T-helper 2 cell treated with Interferon-gamma antibody and Interleukin-4, amounts not matched to agents 100 ng/mL and 5 ng/mL, for 36 hours (primary cell): ENCODE results near the gene KRT34. TPM values are rescaled to one million over a fixed set of nuclear protein-coding genes. Genes with fewer than 3 reads are reported as not detected.
"Not testable (repeated sequence)": the region's sequence is repeated elsewhere in the genome, so short reads cannot be mapped to it uniquely, and the experiment has no call there.

Experiments
- intact Hi-C: fragments of 100-400 bp; cut with micrococcal nuclease; formaldehyde crosslinking; loops from one replicate; pipeline ENCODE4 v1.15.1; 2023
- total RNA-seq: library from RNA; stranded (reverse); gene quantifications from 2 replicates; pipeline ENCODE4 v1.2.3, GENCODE V29; 2022

KRT34 gene
- not detected in 2 replicates for total RNA-seq

DNA sequence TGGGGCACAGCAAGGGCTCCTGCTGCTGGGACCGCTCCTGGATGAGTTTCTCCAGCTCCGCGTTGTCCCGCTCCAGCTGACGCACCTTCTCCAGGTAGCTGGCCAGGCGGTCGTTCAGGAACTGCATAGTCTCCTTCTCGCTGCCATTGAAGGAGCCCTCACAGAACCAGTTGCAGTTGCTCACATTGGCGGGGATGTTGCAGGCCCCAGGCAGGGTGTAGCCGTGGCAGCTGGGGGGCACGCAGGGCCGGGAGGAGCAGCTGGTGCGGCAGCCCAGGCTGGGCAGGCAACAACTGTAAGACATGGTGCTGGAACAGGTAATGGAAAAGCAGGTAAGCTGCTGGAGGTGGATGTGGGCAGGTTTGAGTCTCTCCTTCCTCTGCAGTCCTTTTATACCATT, at the start of gene KRT34:
Gene KRT34, minus strand, starts transcription at position 364 of the 400 bp plus-strand sequence. Its CDS starts 60 bp downstream, at position 304.
- intact Hi-C loops, result not testable (repeated sequence)

DNA sequence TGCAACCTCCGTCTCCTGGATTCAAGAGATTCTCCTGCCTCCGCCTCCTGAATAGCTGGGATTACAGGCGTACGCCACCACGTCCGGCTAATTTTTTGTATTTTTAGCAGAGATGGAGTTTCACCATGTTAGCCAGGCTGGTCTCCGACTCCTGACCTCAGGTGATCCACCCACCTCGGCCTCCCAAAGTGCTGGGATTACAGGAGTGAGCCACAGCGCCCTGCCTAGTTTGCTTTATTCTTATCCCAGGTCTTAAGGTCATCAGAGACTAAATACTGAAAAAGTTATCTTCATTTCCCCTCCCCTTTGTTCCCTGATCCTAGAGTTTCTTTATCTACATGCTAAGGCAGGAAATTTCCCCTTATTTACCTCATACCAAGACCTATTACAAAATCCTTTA, 48.3 kb upstream of the KRT34 start:
- intact Hi-C loops, result not testable (repeated sequence)

DNA sequence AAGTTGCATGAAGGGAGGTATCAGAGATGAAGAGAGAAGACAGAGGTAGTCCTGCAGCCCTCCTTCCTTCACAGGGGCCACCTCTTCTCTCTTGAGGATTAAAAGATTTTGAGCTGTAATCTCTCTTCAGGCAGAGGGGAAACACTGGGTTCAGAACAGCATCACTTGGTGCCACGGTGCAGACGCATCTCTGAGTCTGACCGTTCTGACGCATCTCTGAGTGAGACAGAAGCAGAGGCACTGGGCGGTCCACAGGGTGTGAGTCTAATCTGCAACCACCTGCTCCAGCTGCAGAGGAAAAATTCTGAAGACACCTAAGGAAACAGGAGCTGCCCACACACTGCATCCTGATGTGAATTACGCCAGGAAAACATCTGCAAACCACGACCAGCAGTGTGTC, 47.6 kb upstream of the KRT34 start:
- intact Hi-C loops, result no loop called here

DNA sequence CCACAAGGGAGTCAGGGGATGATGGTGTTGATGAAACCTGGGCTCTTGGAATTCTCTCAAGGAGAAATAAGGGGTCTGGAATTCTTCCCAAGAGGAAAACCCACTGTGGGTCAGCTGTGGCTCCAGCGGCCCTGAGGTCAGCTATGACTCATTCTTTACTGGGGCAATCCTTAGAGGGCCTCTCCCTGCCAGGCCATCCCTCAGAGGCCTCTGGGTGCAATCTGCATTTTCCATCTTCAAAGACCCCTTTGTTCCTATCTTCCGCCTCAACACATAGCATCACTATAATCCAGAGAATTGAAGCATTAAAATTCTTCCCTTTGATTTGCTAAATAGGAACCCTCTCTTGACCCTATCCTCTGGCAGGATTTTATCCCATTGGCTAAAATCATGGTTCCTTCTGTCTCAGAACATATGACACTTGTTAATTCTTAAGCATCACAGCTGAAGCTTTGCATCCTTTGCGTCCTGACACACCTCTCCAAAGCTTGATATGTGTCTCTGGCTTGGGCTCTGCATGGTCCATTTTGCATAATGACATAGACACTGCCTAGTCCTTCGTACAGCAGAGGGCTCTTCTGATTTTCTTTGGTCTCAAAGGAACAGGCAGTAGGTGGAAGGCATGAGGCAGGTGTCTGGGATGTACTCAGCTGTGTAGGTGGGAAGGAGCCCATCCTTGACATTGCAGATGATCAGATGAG, 46.6 kb upstream of the KRT34 start:
- intact Hi-C loops, result no loop called here

DNA sequence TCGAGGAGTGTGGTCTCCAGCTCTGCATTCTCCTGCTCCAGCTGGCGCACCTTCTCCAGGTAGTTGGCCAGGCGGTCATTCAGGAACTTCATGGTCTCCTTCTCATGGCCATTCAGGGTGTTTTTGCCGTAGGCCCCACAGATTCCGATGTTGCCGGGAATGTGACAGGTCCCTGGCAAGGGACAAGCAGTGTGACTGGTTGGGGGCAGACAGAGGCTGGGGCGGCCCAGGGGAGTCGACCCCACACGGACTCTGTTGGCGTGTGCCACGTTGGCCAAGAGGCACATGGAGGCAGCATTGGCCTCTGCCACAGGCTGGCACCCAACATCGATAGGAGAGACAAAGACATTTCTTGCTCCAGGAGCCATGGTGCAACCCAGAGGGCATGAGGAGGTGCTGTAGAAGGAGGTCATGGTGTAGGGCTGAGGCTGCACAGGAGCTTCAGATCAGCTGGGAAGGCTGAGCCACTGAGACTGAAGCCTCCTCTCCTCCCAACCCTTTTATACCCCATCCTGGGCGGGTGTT, 42.1 kb upstream of the KRT34 start, which contains the start of gene KRT37:
Gene KRT37, minus strand, starts transcription at position 475 of the 525 bp plus-strand sequence. Its CDS starts 62 bp downstream, at position 413.
- intact Hi-C loops, result no loop called here

DNA sequence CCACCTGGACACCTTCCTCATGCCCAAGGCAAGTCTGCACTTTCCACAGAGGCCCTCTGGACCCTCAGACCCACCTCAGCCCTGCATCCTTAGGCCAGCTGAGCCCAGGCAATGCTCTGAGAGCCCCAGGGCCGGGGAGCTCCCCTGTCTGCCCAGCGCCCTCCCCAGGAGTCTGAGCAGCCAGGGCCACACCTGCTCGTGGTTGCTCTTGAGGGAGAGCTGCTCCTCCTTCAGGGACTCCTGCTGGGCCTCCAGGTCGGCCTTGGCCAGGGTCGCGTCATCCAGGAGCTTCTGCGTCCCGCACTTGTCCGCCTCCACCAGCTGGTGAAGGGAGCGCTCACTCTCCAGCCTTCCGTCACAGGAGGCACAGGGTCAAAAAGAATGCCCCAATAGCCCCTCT, 40.5 kb upstream of the KRT34 start:
- intact Hi-C loops, result not testable (repeated sequence)

DNA sequence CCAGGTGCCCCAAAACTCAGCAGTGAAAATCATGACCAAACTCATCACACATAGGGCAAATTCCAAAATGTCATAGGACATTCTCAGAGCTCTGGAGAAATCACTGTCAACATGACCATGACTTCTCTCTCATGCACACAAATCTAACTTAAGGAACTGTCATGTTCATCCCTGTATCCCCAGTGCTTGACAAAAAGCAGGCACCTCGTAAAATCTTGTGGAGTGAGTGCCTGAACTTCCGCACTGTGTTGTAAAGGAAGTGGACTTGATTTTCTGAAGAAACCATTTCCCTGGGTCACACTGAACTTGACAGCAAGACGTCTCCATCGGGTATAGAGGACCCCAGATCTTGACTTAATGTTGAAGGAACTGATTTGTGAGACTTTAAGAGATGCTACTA, 39.5 kb upstream of the KRT34 start:
- intact Hi-C loops, result no loop called here

DNA sequence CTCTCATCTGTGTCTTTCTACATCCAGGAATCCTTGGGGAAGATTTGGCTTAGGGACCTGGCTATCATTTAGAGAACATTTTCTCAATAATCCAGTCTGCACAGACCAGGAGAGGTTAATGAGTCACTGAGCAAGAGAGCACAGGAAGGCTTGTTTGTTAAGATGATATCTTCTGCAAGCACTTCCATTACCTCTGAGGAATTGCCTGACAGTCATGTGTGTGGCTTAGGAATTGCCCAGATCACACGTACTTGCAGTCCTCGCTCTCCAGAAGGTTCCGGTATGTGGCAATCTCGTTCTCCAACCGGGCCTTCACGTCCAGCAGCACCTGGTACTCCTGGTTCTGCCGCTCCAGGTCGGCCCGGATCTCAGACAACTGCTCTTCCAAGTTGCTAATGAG, 39.0 kb upstream of the KRT34 start:
- intact Hi-C loops, result no loop called here

DNA sequence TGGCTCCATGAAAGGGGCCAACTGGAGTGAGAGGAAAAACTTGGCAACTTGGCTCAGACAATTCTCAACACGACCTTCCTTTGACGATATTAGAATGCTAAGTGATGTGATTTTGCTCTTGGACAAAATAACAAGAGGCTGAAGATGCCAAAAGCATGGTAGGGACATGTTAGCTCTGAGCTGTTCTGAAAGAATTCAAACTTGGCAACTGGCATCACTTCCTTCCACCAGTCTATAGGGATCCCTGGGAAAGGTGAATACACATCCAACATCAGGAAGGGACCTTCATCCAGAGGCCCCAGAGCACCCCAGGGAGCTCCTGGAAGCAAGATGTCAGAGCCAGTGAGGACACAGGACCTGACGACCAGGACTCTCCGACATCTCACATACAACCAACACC, 38.0 kb upstream of the KRT34 start:
- intact Hi-C loops, result no loop called here

DNA sequence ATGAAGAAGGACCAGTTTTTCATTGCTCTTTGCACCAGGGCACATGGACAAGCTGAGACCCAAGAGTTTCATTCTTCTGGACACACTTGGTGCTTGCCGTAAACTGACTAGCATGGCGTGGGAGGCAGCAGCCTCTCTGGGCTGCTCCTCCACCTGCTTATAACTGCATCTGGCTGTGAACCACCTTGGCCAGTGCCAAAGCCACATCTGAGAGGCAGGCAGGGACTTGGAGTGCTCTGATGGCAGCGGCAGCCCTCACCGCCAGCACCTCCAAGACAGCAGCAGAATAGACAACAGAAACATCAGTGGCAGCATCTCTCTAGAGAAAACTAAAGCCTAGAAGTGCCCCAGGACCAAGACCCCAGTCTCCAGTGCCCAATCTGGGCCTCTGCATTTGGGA, 37.6 kb upstream of the KRT34 start:
- intact Hi-C loops, result no loop called here

DNA sequence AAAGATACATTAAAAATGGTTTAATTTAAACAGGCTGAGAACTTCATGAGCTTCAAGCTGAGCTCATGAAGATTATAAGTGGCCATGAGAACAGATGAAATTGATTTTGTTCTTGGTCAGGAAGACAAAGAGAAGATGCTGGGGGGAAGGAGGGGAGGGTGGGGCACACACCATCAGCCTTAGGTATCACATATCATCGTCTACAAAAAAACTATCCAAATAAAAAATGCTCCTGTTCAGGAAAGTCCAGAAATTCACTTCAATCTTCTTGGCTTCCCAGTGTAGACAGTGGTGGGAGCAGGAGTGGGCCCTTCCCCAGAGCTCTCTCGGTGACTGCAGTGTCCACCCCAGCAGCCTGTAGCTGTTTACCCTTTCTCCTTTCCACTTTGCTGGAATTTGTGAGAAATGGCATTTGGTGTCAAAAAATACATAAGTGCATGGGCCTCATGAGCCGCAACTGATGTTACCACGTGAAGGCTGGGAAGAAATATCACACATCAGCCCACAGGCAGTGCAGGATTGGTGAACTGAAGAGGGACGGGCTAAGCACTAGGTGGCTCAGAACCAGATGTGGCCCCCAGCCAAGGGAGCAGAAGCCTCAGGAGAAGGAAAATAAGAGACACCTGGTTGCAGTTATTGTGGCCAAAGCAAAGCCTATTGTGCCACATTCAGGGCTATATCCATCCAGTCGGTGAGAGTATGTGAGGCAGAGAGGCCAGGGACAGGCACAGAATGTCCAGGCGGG, 36.2 kb upstream of the KRT34 start:
- intact Hi-C loops, result no loop called here

DNA sequence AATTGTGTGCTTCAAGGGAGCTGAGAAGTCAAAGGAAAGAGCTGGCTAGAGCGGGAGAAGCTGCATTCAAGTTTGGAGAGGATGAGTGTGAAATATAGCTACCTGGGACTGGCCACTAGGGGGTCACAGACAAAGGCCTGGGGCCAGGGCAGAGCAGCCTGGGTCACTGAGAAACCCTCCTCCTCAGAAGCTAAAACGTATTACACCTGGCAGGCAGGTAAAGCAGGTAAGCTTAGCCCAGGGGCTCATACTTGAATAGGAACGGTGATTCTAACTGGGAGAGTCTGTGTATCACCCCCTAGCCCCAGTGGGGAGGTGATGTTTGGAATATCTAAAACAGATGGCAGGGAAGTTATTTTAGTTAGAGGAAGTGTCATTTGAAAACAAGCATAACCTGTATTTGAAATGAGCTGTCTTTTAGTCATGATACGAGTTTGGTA, 35.5 kb upstream of the KRT34 start:
- intact Hi-C loops, result no loop called here

DNA sequence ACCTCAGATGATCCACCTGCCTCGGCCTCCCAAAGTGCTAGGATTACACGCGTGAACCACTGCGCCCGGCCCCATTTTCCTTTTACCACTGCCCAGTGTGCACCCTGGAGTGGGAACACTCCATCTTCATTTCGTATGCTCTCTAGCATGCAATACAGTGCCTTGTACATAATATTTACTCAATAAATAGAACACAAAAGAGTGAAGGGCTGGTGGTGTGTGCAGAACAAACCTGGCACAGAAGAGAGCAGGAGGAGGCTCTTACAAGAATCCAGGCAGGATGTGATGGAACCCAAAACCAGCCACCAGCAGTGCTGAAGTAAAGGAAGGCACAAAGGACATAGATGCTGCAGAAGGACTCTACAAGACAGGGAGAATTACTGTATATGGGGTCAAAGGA, 35.0 kb upstream of the KRT34 start:
- intact Hi-C loops, result no loop called here

DNA sequence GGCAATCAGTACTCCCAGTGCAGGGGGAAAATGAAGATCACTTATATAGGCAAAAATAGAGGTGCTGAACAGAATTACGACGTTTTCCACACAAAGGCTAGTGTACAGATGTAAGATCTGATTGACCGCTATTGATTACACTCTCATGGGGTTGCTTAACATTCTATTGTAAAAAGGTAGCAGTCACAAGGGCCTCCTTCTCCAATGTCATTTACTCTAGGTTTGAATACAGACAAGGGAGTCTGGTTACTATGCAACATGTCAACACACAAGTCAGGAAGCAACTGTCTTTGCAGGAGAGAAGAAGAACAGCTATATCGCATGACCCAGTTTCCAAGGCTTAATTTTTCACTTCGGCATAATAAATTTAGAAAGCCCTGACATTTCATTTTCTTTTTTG, 34.4 kb upstream of the KRT34 start:
- intact Hi-C loops, result no loop called here

DNA sequence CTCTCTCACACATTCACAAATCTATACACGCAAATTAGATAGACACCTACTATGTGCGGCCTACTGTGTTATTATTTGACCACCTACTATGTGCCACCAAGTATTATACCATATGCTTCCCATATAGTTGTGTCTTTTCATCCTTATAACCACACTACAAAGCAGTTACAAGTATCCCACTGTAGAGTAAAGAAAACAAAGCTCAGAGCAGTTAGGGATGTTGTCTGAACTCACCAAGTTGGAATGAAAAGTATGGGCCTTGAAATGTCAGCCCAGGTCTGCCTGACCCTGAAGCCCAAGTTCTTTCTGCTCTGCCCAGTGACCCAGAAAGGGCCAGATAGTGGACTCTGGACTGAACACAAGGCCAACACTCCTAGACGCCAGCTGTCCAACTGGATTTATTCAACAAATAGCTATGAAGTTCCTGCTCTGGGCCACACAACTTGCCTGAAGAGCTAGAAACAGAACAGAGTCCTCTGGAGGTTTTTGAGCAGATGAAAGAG, 33.8 kb upstream of the KRT34 start:
- intact Hi-C loops, result no loop called here

DNA sequence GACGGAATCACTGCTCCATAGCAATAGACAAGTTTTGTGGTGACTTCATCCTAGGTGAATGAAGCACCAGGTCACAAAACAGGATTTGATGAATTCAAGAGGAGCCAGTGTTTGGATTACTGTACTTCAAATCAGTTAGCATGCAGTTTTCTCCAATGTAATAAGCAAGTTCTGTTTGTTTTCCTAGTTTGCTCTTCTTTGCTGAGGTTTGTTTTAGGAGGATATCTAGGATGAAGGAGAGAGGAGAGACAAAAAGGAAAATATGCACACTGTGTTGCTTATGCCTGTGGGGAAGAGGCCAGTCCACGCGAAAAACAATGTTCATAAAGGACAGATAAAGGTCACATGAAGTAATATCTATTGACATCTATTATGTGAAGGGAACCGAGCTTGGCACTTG, 33.3 kb upstream of the KRT34 start:
- intact Hi-C loops, result no loop called here

DNA sequence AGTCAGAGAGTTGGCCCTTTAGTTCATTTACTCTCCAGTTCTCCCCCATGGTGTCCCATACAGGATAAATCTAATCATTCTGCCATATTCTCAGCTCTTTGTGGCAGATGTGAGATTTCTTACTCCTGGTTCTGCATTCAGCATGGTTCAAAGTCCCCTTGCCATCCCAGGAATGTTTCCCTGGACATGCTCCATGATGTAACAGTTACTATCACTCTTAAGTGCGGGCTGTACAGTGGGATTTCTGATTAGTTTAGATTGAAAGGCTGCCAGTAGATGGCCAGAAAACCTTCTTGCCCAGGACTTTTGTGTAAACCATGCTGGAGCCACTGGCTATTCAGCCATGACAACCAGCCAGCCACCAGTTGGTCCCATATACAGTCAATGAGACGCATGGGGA, 31.9 kb upstream of the KRT34 start:
- intact Hi-C loops, result no loop called here

DNA sequence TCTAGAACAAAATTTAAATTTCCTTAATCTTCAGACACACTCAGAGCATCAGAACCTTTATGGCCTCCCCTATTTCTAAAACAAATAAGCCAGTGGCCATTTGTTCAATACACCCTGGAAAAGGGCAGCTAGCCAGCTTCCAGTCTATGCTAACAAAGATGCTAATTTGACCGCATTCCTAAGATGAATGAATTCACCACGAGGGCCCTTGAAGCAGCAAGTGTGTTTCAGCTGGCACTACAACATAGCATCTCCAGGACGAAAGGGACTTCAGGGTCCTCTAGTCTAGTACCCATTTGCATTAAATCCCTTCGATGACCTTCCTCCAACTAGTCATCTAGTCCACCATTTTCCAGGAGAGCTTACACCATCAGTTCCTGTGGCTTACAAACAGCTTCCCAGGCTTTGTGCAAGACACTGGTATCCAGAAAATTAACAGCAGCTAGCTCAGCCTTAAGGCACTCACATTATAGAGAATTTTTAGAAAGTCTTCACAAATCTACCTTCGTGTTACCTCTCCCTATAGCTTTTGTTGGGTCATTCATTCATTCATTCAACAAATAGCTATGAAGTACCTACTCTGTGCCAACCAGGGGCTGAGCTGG, 31.3 kb upstream of the KRT34 start:
- intact Hi-C loops, result no loop called here

DNA sequence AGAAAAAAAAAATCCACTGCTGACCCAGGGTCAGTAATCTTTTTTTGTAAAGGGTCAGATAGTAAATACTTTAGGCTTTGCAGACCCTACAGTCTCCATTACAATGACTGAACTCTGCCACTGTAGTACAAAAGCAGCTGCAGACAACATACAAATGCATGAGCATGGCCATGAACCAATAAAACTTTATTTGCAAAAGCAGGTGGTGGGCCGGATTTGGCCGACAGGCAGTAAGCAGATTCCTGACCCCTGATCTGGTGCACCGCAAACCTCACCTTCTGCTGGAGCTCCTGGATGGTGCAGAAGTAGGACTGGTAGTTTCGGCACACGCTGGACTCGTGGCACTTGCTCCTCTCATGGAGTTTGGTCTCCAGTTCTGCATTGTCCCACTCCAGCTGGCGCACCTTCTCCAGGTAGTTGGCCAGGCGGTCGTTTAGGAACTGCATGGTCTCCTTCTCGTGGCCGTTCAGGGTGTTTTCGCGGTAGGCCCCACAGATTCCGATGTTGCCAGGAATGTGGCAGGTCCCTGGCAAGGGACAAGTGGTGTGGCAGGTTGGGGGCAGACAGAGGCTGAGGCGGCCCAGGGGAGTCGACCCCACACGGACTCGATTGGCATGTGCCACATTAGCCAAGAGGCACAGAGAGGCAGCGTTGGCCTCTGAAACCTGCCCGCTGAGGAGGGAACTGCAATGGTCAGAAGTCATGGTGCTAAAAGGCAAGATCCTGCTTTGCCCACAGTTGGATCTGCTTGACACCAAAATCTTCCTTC, 29.1 kb upstream of the KRT34 start:
- intact Hi-C loops, result no loop called here

DNA sequence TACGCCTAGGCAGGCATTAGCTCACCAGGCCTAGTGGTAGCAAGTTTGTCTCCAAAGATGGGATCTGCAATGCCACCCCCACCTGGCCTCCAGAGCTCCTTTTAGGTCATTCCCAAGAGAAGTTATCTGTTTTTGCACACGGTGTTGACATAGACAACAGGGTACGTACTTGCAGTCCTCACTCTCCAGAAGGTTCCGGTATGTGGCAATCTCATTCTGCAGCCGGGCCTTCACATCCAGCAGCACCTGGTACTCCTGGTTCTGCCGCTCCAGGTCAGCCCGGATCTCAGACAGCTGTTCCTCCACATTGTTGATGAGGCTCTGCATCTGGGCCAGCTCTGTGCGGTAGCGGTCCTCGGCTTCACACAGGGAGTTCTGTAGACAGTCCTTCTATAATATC, 25.1 kb upstream of the KRT34 start:
- intact Hi-C loops, result no loop called here

DNA sequence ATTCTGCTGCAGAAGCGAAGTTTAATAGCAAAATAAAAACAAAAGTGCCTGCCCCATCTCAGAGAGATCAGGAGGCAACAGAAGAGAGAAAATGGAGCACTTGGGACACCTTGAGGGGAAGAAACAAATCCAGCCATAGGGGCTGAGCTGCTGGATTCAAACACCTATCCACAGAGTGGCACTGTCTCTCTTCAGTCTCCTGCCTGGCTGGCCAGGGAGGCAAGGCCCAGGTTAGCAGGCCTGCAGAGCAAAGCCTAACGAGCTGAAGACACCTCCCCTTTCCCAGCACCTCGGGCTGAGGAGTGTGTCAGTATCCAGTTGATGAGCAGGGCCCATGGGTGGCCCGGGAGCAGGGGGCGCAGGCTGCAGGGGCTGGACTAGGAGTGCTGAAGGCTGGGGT, 24.1 kb upstream of the KRT34 start:
- intact Hi-C loops, result no loop called here
